SK-N-SH (cell line): ENCODE results near the gene IL12RB1. TPM values are rescaled to one million over a fixed set of nuclear protein-coding genes. Genes with fewer than 3 reads are reported as not detected.
A peak's percentile ranks its signal among the peaks of the same experiment; 100 is the strongest.

ENCODE experiments used
- CHD2 ChIP-seq: fragments of 150-350 bp; IDR thresholded peaks from 2 replicates; pipeline ENCODE4 v1.6.1; 2018; ENCODE audit warnings: low read length; ENCODE audit not compliant: partially characterized antibody
- ELF1 ChIP-seq: IDR thresholded peaks from 2 replicates; pipeline ENCODE4 v1.4.0; 2012
- EP300 ChIP-seq, 2 experiments: IDR thresholded peaks; 2 replicates each; pipeline versions ENCODE4 v1.4.0 to v1.6.1; 2012; ENCODE audit warnings: borderline replicate concordance in 1 of 2, low read depth in 1 of 2, low read length in 1 of 2
- EZH2phosphoT487 ChIP-seq: fragments of 200-600 bp; sonication (generic); IDR thresholded peaks from 2 replicates; pipeline ENCODE4 v1.6.1; 2017; ENCODE audit warnings: low read depth, mixed run types, mild to moderate bottlenecking, antibody characterized with exemption, moderate library complexity, borderline replicate concordance
- FOSL2 ChIP-seq: IDR thresholded peaks from 2 replicates; pipeline ENCODE4 v1.4.0; 2012; ENCODE audit warnings: low read depth, mild to moderate bottlenecking, moderate library complexity, borderline replicate concordance
- FOXM1 ChIP-seq: IDR thresholded peaks from 2 replicates; pipeline ENCODE4 v1.4.0; 2012; ENCODE audit warnings: low read depth, mild to moderate bottlenecking
- GABPA ChIP-seq: IDR thresholded peaks from 2 replicates; pipeline ENCODE4 v1.4.0; 2012; ENCODE audit warnings: low read depth, mild to moderate bottlenecking
- JUND ChIP-seq: IDR thresholded peaks from 2 replicates; pipeline ENCODE4 v1.4.0; 2012
- MEF2A ChIP-seq: IDR thresholded peaks from 2 replicates; pipeline ENCODE4 v1.4.0; 2012; ENCODE audit warnings: low read depth, borderline replicate concordance
- MXI1 ChIP-seq: IDR thresholded peaks from 2 replicates; pipeline ENCODE4 v1.6.1; 2012; ENCODE audit warnings: mild to moderate bottlenecking, low read depth, low read length, improper control_type of control experiment
- NRF1 ChIP-seq: IDR thresholded peaks from 2 replicates; pipeline ENCODE4 v1.6.1; 2012; ENCODE audit warnings: low read depth, mild to moderate bottlenecking, low read length
- POLR2AphosphoS5 ChIP-seq: IDR thresholded peaks from 2 replicates; pipeline ENCODE4 v1.6.1; 2012; ENCODE audit warnings: low read depth, low read length
- RAD21 ChIP-seq: IDR thresholded peaks from 2 replicates; pipeline ENCODE4 v1.6.1; 2012; ENCODE audit warnings: mild to moderate bottlenecking, low read length
- RFX5 ChIP-seq: IDR thresholded peaks from 2 replicates; pipeline ENCODE4 v1.6.1; 2012; ENCODE audit warnings: mild to moderate bottlenecking, improper control_type of control experiment, low read length
- TCF12 ChIP-seq: IDR thresholded peaks from 2 replicates; pipeline ENCODE4 v1.4.0; 2012
- USF2 ChIP-seq: fragments of 150-350 bp; IDR thresholded peaks from 2 replicates; pipeline ENCODE4 v1.6.1; 2017; ENCODE audit warnings: antibody characterized with exemption, low read length, low read depth, borderline replicate concordance
- polyA plus RNA-seq, 3 experiments: library from polyadenylated mRNA; depleted of rRNA; stranded (reverse); fragments of >200 nt; gene quantifications; 2 replicates each; pipeline ENCODE4 v1.2.3, GENCODE V29; 2012
- TF ChIP-seq, protein P1 (sequence below): IDR thresholded peaks from 2 replicates; pipeline ENCODE4; 2012
- TF ChIP-seq, protein P2 (sequence below): IDR thresholded peaks from 2 replicates; pipeline ENCODE4 v1.4.0; 2012; ENCODE audit warnings: low read depth, borderline replicate concordance
- TF ChIP-seq, protein P3 (sequence below): fragments of 200-600 bp; sonication (generic); IDR thresholded peaks from 2 replicates; pipeline ENCODE4 v1.6.1; 2017; ENCODE audit warnings: antibody characterized with exemption, mild to moderate bottlenecking, moderate library complexity
- TF ChIP-seq, protein P4 (sequence below): IDR thresholded peaks from 2 replicates; pipeline ENCODE4 v1.6.1; 2012; ENCODE audit warnings: mild to moderate bottlenecking, low read depth, low read length, moderate library complexity

Gene IL12RB1
- polyA plus RNA-seq, 1 of the 3 experiments (the other 2 are of a cell fraction): 0.02 TPM

DNA sequence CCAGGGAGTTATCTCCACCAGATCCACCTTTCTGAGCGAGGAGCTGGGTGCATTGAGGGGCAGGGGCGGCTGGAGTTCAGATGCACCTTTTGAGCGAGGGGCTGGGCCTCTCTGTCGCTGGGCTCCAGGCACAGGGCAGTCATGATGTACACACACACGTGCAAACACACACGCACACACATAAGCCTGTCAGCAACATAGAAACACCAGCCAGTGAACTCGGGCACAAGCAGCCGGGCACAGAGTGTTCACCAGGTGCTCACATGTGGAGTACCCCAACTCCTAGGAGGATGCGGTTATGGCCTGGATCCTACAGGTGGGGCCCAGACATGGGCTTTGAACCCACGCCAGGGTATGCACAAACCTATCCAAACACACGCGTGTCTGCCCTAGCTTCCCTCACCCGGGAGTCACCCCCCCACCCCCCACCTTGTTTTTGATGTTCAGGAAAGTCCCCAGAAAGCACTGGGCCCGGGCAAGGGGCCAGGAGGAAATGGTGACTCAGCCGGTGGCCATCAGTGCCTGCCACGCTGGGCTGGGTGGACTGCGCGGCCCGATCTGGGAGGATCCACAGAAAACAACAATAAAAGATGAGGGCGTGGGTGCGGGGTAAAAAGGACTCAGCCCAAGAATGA is 65.5 kb downstream of the IL12RB1 start (continued):
- TF ChIP-seq ELF1 (no peak), MXI1 (no peak), NRF1 (no peak), POLR2AphosphoS5 (no peak), EZH2phosphoT487 (no peak), CHD2 (no peak), FOSL2 (peak; percentile 78; the same call in 1 of the 2 replicates), FOXM1 (no peak), EP300 (IDR thresholded peaks at IDR 0.05; ENCODE audit: borderline replicate concordance in 1 of 2, low read depth in 1 of 2, low read length in 1 of 2) (peak in 1 of 2 experiments; percentile 14; a peak in 1 of 4 replicates), RFX5 (no peak), GABPA (no peak), JUND (peak; percentile 72; the same call in 1 of the 2 replicates), USF2 (no peak), TCF12 (peak; percentile 36; the same call in 1 of the 2 replicates), RAD21 (no peak), MEF2A (no peak)
- TF ChIP-seq, protein P1, sequence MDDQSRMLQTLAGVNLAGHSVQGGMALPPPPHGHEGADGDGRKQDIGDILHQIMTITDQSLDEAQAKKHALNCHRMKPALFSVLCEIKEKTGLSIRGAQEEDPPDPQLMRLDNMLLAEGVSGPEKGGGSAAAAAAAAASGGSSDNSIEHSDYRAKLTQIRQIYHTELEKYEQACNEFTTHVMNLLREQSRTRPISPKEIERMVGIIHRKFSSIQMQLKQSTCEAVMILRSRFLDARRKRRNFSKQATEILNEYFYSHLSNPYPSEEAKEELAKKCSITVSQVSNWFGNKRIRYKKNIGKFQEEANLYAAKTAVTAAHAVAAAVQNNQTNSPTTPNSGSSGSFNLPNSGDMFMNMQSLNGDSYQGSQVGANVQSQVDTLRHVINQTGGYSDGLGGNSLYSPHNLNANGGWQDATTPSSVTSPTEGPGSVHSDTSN: peak; percentile 19; the same call in 1 of the 2 replicates
- TF ChIP-seq, protein P2, sequence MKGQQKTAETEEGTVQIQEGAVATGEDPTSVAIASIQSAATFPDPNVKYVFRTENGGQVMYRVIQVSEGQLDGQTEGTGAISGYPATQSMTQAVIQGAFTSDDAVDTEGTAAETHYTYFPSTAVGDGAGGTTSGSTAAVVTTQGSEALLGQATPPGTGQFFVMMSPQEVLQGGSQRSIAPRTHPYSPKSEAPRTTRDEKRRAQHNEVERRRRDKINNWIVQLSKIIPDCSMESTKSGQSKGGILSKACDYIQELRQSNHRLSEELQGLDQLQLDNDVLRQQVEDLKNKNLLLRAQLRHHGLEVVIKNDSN: no peak
- TF ChIP-seq, protein P3, sequence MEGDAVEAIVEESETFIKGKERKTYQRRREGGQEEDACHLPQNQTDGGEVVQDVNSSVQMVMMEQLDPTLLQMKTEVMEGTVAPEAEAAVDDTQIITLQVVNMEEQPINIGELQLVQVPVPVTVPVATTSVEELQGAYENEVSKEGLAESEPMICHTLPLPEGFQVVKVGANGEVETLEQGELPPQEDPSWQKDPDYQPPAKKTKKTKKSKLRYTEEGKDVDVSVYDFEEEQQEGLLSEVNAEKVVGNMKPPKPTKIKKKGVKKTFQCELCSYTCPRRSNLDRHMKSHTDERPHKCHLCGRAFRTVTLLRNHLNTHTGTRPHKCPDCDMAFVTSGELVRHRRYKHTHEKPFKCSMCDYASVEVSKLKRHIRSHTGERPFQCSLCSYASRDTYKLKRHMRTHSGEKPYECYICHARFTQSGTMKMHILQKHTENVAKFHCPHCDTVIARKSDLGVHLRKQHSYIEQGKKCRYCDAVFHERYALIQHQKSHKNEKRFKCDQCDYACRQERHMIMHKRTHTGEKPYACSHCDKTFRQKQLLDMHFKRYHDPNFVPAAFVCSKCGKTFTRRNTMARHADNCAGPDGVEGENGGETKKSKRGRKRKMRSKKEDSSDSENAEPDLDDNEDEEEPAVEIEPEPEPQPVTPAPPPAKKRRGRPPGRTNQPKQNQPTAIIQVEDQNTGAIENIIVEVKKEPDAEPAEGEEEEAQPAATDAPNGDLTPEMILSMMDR: no peak
- TF ChIP-seq, protein P4, sequence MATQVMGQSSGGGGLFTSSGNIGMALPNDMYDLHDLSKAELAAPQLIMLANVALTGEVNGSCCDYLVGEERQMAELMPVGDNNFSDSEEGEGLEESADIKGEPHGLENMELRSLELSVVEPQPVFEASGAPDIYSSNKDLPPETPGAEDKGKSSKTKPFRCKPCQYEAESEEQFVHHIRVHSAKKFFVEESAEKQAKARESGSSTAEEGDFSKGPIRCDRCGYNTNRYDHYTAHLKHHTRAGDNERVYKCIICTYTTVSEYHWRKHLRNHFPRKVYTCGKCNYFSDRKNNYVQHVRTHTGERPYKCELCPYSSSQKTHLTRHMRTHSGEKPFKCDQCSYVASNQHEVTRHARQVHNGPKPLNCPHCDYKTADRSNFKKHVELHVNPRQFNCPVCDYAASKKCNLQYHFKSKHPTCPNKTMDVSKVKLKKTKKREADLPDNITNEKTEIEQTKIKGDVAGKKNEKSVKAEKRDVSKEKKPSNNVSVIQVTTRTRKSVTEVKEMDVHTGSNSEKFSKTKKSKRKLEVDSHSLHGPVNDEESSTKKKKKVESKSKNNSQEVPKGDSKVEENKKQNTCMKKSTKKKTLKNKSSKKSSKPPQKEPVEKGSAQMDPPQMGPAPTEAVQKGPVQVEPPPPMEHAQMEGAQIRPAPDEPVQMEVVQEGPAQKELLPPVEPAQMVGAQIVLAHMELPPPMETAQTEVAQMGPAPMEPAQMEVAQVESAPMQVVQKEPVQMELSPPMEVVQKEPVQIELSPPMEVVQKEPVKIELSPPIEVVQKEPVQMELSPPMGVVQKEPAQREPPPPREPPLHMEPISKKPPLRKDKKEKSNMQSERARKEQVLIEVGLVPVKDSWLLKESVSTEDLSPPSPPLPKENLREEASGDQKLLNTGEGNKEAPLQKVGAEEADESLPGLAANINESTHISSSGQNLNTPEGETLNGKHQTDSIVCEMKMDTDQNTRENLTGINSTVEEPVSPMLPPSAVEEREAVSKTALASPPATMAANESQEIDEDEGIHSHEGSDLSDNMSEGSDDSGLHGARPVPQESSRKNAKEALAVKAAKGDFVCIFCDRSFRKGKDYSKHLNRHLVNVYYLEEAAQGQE: 0 out of 2 replicates have a peak, but pooled peaks have one; percentile 51
